ENCODE measurements around the gene CADM4. TPM values are rescaled to one million over a fixed set of nuclear protein-coding genes. Genes with fewer than 3 reads are reported as not detected.
"Not testable (repeated sequence)": the region's sequence is repeated elsewhere in the genome, so short reads cannot be mapped to it uniquely, and the experiment has no call there.

CADM4 gene
- total and polyA plus RNA-seq, 11 donors = 4.6 to 13.2 (median 8.7) TPM

DNA sequence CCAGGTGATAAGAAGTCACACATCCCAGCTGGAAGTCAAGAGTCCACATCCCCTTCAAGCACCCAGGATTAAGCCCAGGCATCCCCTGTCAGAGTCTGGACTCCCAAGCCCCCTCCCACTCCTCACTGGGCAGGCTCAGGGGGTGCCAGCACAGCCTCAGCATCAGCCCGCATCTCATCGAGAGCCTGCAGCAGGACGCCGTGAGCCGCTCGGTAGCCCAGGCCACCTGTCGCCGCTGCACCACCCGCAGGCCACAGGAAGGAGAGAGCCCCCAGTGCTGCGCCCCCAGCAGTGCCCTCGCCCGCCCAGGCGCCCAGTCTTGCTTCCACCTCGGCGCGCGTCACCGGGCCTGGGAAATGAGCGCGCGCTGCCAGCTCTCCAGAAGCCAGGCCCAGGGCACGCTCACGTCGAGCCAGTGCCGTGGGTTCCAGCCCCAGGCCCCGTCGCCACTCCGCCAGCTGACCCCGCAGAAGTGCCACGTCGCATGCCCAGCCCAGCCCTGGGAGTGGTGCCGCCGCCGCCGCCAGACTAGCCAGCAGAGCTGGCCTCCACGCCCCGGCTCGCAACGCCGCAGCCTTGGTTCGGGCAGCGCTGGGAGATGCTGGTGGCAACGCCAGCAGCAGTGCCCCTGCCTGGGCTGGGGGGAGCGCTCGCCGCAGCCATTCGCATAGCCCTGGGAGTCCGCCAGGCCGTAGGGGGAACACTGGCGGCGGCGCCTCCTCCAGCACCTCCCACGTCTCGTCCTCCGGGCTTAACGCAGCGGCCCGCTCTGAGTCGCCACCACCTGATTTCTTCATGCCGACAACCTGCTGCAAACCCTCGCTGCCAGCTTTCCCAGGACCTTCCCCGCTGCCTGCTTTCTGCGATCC is 47.5 kb downstream of the CADM4 start:
- no peak for DNase-seq
- 94 to 98% (median 95%) methylated on average over 41 to 63 of the region's 63 CpGs for WGBS, 4 donors

DNA sequence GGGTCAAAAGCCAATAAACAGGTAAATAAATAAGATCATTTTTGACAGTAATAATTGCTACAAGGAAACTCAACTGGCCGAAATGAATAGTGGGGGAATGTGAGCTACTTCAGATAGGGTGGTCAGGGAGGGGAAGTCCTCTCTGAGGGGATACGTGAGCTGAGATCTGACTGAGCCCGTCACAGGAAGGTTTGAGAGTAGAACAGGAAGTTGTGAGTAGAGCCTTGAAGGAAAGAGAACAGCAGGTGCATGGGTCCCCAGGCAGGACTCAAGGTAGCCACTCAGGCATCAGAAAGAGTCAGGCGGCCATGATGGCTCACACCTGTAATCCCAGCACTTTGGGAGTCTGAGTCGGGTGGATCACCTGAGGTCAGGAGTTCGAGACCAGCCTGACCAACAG is 50.0 kb downstream of the CADM4 start:
- TF ChIP-seq POLR2A (IDR thresholded peaks at IDR 0.05) = no peak
- TF ChIP-seq, protein P1, sequence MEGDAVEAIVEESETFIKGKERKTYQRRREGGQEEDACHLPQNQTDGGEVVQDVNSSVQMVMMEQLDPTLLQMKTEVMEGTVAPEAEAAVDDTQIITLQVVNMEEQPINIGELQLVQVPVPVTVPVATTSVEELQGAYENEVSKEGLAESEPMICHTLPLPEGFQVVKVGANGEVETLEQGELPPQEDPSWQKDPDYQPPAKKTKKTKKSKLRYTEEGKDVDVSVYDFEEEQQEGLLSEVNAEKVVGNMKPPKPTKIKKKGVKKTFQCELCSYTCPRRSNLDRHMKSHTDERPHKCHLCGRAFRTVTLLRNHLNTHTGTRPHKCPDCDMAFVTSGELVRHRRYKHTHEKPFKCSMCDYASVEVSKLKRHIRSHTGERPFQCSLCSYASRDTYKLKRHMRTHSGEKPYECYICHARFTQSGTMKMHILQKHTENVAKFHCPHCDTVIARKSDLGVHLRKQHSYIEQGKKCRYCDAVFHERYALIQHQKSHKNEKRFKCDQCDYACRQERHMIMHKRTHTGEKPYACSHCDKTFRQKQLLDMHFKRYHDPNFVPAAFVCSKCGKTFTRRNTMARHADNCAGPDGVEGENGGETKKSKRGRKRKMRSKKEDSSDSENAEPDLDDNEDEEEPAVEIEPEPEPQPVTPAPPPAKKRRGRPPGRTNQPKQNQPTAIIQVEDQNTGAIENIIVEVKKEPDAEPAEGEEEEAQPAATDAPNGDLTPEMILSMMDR (IDR thresholded peaks at IDR 0.05) = no peak
- no peak overlapping the region for H3K4me3 ChIP-seq
- H3K36me3 ChIP-seq = peaks cover 0 to 85% (median 54%) of the 10 kb centered on the region in 9 donors
- intact Hi-C loops (cut with DNase I) = loop anchor here in 1 of 10 donors (10.0 kb wide), 2 partner anchors 55 to 65 kb away; partner anchors contain the start of gene ZNF575
- ATAC-seq (no peak), DNase-seq (no peak)
- H3K27me3 ChIP-seq = no peaks in the 10 kb centered on the region
- 83 to 87% (median 85%) methylated on average over 6 of the region's 6 CpGs for WGBS, 4 donors
- H3K9me3 ChIP-seq = no peaks in the 10 kb centered on the region
- peaks cover 2 to 16% (median 12%) of the 10 kb centered on the region in 12 donors for H3K4me1 ChIP-seq
- H3K27ac ChIP-seq = no peak overlapping the region

More for the DNA sequence above, 47.5 kb downstream of the CADM4 start:
- H3K27ac ChIP-seq = no peak overlapping the region
- peaks cover 7 to 34% (median 25%) of the 10 kb centered on the region in 12 donors for H3K4me1 ChIP-seq
- H3K27me3 ChIP-seq = no peaks in the 10 kb centered on the region
- intact Hi-C loops (cut with DNase I) = loop anchor here in 1 of 10 donors (10.0 kb wide), 2 partner anchors 57 to 63 kb away; partner anchors contain the start of gene ZNF575
- H3K36me3 ChIP-seq = peaks cover 0 to 67% (median 45%) of the 10 kb centered on the region in 9 donors
- TF ChIP-seq, protein P1 (IDR thresholded peaks at IDR 0.05) = no peak
- TF ChIP-seq POLR2A (IDR thresholded peaks at IDR 0.05) = no peak
- no peak for ATAC-seq
- no peaks in the 10 kb centered on the region for H3K9me3 ChIP-seq
- no peak overlapping the region for H3K4me3 ChIP-seq

DNA sequence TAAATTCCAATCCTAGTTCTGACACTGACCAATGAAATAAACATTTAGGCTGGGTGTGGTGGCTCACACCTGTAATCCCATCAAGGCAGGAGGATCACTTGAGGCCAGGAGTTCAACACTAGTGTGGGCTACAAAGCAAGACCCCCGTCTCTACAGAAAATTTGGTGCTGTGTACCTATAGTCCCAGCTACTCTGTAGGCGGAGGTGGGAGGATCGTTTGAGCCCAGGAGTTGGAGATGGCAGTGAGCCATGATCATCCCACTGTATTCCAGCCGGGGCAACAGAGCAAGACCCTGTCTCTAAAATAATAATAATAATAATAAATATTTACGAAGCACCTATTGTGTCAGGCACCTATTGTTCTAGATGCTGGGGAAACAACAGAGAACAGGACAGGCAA is 50.4 kb downstream of the CADM4 start:
- peaks cover 0 to 82% (median 53%) of the 10 kb centered on the region in 9 donors for H3K36me3 ChIP-seq

DNA sequence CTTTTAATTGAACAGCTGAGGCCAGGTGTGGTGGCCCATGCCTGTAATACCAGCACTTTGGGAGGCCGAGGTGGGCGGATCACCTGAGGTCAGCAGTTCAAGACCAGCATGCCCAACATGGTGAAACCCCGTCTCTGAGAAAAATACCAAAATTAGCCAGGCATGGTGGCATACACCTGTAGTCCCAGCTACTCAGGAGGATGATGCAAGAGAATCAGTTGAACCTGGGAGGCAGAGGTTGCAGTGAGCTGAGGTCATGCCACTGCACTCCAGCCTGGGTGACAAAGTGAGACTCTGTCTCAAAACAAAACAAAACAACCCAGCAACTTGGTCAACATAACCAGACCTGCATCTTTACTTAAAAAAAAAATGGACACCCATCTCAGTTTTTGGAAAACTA is 52.6 kb downstream of the CADM4 start:
- intact Hi-C loops (cut with DNase I); H3K9me3 ChIP-seq; H3K27me3 ChIP-seq; H3K27ac ChIP-seq; DNase-seq; H3K4me3 ChIP-seq; ATAC-seq: not testable (repeated sequence)
- Histone ChIP-seq H3K36me3 (peaks cover 0 to 60% (median 30%) of the 10 kb centered on the region in 9 donors), H3K4me1 (peaks cover 0 to 12% (median 0%) of the 10 kb centered on the region in 12 donors)
- WGBS, 4 donors = 96 to 98% (median 97%) methylated on average over 3 of the region's 3 CpGs

More for the DNA sequence above, 50.4 kb downstream of the CADM4 start:
- no peaks in the 10 kb centered on the region for H3K27me3 ChIP-seq
- DNase-seq = no peak
- ATAC-seq = no peak
- H3K4me3 ChIP-seq = no peak overlapping the region
- no peaks in the 10 kb centered on the region for H3K9me3 ChIP-seq
- H3K27ac ChIP-seq = no peak overlapping the region
- intact Hi-C loops (cut with DNase I) = no loop called here
- TF ChIP-seq, protein P1 (IDR thresholded peaks at IDR 0.05) = no peak
- TF ChIP-seq POLR2A (IDR thresholded peaks at IDR 0.05) = no peak
- 87 to 88% (median 88%) methylated on average over 5 of the region's 5 CpGs for WGBS, 4 donors
- peaks cover 0 to 12% (median 9%) of the 10 kb centered on the region in 12 donors for H3K4me1 ChIP-seq
